Measurements from ENCODE around the gene NCBP3.

The NCBP3 gene

DNA sequence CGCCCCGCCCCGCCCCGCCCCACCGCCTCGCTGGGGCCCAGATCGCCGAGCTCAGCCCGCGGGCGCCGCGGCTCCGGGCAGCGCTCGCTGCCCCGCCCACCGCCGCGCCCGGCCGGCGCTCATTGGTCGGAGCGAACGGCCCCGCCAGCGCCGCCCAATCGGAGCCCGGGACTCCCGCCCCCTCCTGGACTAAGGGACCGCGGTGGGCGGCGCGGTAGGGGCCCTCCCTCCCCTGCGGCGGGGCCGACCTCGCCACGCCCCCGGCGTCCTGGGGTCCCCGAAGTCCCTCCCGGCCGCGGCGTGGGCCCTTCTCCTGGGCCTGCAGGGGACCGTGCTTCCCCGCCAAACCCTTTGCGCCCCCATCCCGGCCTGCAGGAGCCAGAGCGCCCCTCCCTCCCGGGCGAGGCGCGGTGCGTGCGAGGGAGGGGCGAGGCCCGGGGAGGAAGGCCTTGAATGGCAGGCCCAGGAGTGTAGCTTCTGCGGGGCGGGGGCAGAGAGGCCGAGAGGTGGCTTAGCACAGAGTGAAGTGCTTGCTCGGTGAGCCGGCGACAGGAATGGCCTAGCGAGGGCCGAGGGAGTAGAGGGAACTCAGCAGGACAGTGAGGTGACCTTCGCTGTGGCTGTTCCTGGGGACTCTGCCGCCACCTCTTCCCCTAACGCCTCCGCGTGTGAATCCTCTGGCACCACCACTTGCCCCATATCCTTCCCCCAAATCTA is 47.1 kb upstream of the NCBP3 start, which contains the start of gene CAMKK1 (continued):
- TF ChIP-seq, protein P1, sequence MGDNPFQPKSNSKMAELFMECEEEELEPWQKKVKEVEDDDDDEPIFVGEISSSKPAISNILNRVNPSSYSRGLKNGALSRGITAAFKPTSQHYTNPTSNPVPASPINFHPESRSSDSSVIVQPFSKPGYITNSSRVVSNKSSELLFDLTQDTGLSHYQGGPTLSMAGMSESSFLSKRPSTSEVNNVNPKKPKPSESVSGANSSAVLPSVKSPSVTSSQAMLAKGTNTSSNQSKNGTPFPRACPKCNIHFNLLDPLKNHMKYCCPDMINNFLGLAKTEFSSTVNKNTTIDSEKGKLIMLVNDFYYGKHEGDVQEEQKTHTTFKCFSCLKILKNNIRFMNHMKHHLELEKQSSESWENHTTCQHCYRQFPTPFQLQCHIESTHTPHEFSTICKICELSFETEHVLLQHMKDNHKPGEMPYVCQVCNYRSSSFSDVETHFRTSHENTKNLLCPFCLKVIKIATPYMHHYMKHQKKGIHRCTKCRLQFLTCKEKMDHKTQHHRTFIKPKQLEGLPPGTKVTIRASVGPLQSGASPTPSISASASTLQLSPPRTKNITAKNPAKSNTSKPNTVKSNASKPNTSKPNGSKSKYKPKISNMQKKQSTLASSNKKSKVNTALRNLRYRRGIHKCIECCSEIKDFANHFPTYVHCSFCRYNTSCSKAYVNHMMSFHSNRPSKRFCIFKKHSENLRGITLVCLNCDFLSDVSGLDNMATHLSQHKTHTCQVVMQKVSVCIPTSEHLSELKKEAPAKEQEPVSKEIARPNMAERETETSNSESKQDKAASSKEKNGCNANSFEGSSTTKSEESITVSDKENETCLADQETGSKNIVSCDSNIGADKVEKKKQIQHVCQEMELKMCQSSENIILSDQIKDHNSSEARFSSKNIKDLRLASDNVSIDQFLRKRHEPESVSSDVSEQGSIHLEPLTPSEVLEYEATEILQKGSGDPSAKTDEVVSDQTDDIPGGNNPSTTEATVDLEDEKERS (tag by site-specific recombination; IDR thresholded peaks at IDR 0.05), result peak; percentile 70; the same call in 1 of the 2 replicates
- peak; percentile 48; the same call in 1 of the 2 replicates for TF ChIP-seq ZNF785 (tag by site-specific recombination; IDR thresholded peaks at IDR 0.05)
- TF ChIP-seq ZNF626 (tag by site-specific recombination; IDR thresholded peaks at IDR 0.05), result no peak
- no peak for TF ChIP-seq ZBTB6 (tag by site-specific recombination; IDR thresholded peaks at IDR 0.05)
- TF ChIP-seq ZNF433 (tag by site-specific recombination; IDR thresholded peaks at IDR 0.05; ENCODE audit: low read depth), result no peak
- no peak for TF ChIP-seq ZNF23 (tag by site-specific recombination; IDR thresholded peaks at IDR 0.05; ENCODE audit: borderline replicate concordance)
- TF ChIP-seq ZNF776 (tag by site-specific recombination; IDR thresholded peaks at IDR 0.05; ENCODE audit: borderline replicate concordance), result no peak
- peak; percentile 47; the same call in 1 of the 2 replicates for TF ChIP-seq ZNF324 (tag by site-specific recombination; IDR thresholded peaks at IDR 0.05)
- TF ChIP-seq, protein P2, sequence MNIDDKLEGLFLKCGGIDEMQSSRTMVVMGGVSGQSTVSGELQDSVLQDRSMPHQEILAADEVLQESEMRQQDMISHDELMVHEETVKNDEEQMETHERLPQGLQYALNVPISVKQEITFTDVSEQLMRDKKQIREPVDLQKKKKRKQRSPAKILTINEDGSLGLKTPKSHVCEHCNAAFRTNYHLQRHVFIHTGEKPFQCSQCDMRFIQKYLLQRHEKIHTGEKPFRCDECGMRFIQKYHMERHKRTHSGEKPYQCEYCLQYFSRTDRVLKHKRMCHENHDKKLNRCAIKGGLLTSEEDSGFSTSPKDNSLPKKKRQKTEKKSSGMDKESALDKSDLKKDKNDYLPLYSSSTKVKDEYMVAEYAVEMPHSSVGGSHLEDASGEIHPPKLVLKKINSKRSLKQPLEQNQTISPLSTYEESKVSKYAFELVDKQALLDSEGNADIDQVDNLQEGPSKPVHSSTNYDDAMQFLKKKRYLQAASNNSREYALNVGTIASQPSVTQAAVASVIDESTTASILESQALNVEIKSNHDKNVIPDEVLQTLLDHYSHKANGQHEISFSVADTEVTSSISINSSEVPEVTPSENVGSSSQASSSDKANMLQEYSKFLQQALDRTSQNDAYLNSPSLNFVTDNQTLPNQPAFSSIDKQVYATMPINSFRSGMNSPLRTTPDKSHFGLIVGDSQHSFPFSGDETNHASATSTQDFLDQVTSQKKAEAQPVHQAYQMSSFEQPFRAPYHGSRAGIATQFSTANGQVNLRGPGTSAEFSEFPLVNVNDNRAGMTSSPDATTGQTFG (tag by site-specific recombination; IDR thresholded peaks at IDR 0.05; ENCODE audit: borderline replicate concordance), result no peak
- TF ChIP-seq, protein P3, sequence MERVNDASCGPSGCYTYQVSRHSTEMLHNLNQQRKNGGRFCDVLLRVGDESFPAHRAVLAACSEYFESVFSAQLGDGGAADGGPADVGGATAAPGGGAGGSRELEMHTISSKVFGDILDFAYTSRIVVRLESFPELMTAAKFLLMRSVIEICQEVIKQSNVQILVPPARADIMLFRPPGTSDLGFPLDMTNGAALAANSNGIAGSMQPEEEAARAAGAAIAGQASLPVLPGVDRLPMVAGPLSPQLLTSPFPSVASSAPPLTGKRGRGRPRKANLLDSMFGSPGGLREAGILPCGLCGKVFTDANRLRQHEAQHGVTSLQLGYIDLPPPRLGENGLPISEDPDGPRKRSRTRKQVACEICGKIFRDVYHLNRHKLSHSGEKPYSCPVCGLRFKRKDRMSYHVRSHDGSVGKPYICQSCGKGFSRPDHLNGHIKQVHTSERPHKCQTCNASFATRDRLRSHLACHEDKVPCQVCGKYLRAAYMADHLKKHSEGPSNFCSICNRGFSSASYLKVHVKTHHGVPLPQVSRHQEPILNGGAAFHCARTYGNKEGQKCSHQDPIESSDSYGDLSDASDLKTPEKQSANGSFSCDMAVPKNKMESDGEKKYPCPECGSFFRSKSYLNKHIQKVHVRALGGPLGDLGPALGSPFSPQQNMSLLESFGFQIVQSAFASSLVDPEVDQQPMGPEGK (tag by site-specific recombination; IDR thresholded peaks at IDR 0.05), result peak; percentile 98
- no peak for TF ChIP-seq ZNF585B (tag by site-specific recombination; IDR thresholded peaks at IDR 0.05)
- TF ChIP-seq ZNF561 (tag by site-specific recombination; IDR thresholded peaks at IDR 0.05; ENCODE audit: borderline replicate concordance), result peak; percentile 96
- peak; percentile 94 for TF ChIP-seq GLIS1 (tag by site-specific recombination; IDR thresholded peaks at IDR 0.05)
- TF ChIP-seq ZNF266 (tag by site-specific recombination; IDR thresholded peaks at IDR 0.05; ENCODE audit: low read depth), result no peak
- TF ChIP-seq ZBTB8A (tag by site-specific recombination; IDR thresholded peaks at IDR 0.05), result peak; percentile 93
- TF ChIP-seq TRIM28 (IDR thresholded peaks at IDR 0.05; ENCODE audit: borderline replicate concordance, low read length), result no peak
- TF ChIP-seq KLF9 (tag by site-specific recombination; IDR thresholded peaks at IDR 0.05; ENCODE audit: low read depth), result peak; percentile 97
- TF ChIP-seq OSR2 (tag by site-specific recombination; IDR thresholded peaks at IDR 0.05), result 0 out of 2 replicates have a peak, but pooled peaks have one; percentile 46
- no peak for TF ChIP-seq ZNF26 (tag by site-specific recombination; IDR thresholded peaks at IDR 0.05)
- TF ChIP-seq, protein P4, sequence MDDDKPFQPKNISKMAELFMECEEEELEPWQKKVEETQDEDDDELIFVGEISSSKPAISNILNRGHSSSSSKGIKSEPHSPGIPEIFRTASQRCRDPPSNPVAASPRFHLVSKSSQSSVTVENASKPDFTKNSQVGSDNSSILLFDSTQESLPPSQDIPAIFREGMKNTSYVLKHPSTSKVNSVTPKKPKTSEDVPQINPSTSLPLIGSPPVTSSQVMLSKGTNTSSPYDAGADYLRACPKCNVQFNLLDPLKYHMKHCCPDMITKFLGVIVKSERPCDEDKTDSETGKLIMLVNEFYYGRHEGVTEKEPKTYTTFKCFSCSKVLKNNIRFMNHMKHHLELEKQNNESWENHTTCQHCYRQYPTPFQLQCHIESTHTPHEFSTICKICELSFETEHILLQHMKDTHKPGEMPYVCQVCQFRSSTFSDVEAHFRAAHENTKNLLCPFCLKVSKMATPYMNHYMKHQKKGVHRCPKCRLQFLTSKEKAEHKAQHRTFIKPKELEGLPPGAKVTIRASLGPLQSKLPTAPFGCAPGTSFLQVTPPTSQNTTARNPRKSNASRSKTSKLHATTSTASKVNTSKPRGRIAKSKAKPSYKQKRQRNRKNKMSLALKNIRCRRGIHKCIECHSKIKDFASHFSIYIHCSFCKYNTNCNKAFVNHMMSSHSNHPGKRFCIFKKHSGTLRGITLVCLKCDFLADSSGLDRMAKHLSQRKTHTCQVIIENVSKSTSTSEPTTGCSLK (tag by site-specific recombination; IDR thresholded peaks at IDR 0.05), result no peak
- TF ChIP-seq ZIC2 (tag by site-specific recombination; IDR thresholded peaks at IDR 0.05), result peak; percentile 95
- TF ChIP-seq, protein P5, sequence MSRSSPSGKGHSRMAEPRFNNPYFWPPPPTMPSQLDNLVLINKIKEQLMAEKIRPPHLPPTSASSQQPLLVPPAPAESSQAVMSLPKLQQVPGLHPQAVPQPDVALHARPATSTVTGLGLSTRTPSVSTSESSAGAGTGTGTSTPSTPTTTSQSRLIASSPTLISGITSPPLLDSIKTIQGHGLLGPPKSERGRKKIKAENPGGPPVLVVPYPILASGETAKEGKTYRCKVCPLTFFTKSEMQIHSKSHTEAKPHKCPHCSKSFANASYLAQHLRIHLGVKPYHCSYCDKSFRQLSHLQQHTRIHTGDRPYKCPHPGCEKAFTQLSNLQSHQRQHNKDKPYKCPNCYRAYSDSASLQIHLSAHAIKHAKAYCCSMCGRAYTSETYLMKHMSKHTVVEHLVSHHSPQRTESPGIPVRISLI (tag by site-specific recombination; IDR thresholded peaks at IDR 0.05), result no peak
- TF ChIP-seq ZNF354C (tag by site-specific recombination; IDR thresholded peaks at IDR 0.05; ENCODE audit: borderline replicate concordance, low read depth), result no peak
- peak; percentile 77 for TF ChIP-seq ZFP69B (tag by site-specific recombination; IDR thresholded peaks at IDR 0.05)

All from HEK293 (cell line).